Esophagus (tissue), 2 donors: ENCODE data around the gene DSN1. TPM values are rescaled to one million over a fixed set of nuclear protein-coding genes. Genes with fewer than 3 reads are reported as not detected.
"Not testable (repeated sequence)": the region's sequence is repeated elsewhere in the genome, so short reads cannot be mapped to it uniquely, and the experiment has no call there.

Experiments
- H3K27ac ChIP-seq, 2 donors: one replicate each; pipeline ENCODE4 v1.5.1; 2013; ENCODE audit warnings: low read depth in 2 of 2, mild to moderate bottlenecking in 2 of 2, inconsistent platforms in 1 of 2, low read length in 1 of 2, moderate library complexity in 1 of 2
- H3K27me3 ChIP-seq, 2 donors: one replicate each; pipeline ENCODE4 v1.6.1; 2013; ENCODE audit warnings: low read length in 2 of 2, control low read depth in 1 of 2, mild to moderate bottlenecking in 1 of 2; ENCODE audit not compliant: insufficient read depth in 2 of 2, control insufficient read depth in 1 of 2
- H3K36me3 ChIP-seq, 2 donors: one replicate each; pipeline ENCODE4 v1.6.1; 2013; ENCODE audit warnings: low read length in 1 of 2; ENCODE audit not compliant: control insufficient read depth in 2 of 2, insufficient read depth in 2 of 2
- H3K4me1 ChIP-seq, 2 donors: one replicate each; pipeline ENCODE4 v1.6.1; 2013; ENCODE audit warnings: low read length in 1 of 2; ENCODE audit not compliant: control insufficient read depth in 2 of 2, insufficient read depth in 2 of 2
- H3K4me3 ChIP-seq, 2 donors: one replicate each; pipeline ENCODE4 v1.5.1; 2013; ENCODE audit warnings: low read length in 2 of 2, mild to moderate bottlenecking in 2 of 2, low read depth in 1 of 2, moderate library complexity in 1 of 2
- H3K9me3 ChIP-seq, 2 donors: one replicate each; pipeline ENCODE4 v1.6.1; 2013; ENCODE audit warnings: mild to moderate bottlenecking in 2 of 2, low read depth in 1 of 2, low read length in 1 of 2, moderate library complexity in 1 of 2; ENCODE audit not compliant: control insufficient read depth in 2 of 2, insufficient read depth in 1 of 2
- WGBS, 2 donors: extraction: QIAGEN DNeasy Blood & Tissue Kit; methylation state at CpG; one replicate each; pipeline ENCODE4 v1.1.7; 2013; 5-methylcytosine and 5-hydroxymethylcytosine counted together
- polyA plus RNA-seq, 2 donors: library from polyadenylated mRNA; stranded (reverse); fragments of 200-250 nt; gene quantifications; one replicate each; pipeline ENCODE4 v1.2.3, GENCODE V29; 2013
- donor health status: healthy with polysubstance abuse.
- donor health status: Bipolar disorder and iron deficiency.

The DSN1 gene
- polyA plus RNA-seq, 2 donors, result 7.6 to 9.4 TPM

- WGBS, 2 donors, result 92 to 95% methylated on average over 10 of the region's 10 CpGs
- not testable (repeated sequence) for H3K27me3 ChIP-seq, H3K4me1 ChIP-seq, H3K4me3 ChIP-seq, H3K9me3 ChIP-seq, H3K27ac ChIP-seq
- peaks cover 11 to 46% of the 10 kb centered on the region in 2 donors for H3K36me3 ChIP-seq
Measured at GRCh38 chr20:36799313-36799712, 25.8 kb upstream of the DSN1 start.

DNA sequence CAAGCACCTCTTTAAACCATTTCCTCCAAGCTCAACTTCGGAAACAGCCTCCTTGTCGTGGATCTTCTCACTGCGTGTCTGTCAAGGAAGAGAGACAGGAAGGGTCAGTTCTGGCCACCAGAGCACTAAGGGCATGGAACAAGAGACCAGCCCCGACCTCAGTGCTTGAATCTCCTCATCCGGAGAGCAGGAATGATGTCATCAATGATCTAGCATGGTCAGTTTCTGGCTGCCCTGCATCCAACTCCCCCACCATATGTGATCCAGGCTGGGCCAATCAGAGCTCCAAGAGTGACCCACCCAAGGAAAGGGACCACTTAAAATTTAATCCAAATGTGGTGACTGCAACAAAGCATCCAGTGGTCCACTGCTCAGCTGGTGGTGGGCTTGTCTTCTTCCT, 23.3 kb upstream of the DSN1 start:
- Histone ChIP-seq H3K4me1 (no peaks in the 10 kb centered on the region), H3K27me3 (no peaks in the 10 kb centered on the region), H3K9me3 (no peaks in the 10 kb centered on the region), H3K4me3 (no peak overlapping the region), H3K36me3 (peaks cover 4 to 43% of the 10 kb centered on the region in 2 donors), H3K27ac (no peak overlapping the region)
- WGBS, 2 donors, result 83 to 86% methylated on average over 5 of the region's 5 CpGs

DNA sequence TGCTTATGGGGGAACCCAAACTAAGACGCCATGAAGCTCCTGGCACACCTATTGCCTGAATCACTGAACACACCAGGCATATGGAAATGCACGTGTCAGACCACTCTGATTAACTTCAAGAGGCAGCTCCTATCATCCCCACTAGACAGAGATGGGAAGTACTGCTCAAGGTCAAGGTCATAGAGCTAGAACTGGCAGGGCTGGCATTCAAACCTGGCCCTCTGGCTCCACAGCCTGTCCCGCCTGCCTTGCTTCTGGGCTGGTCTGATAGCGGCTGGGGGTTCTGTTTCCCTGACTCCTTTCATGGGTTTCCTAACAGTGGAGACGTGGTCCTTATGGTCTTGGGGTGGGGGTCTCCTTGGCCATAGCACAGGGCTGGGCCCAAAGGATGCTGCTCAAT, 22.6 kb upstream of the DSN1 start:
- 88 to 90% methylated on average over 5 of the region's 5 CpGs for WGBS, 2 donors

GRCh38 chr20:36795691-36796090, 22.1 kb upstream of the DSN1 start:
- 87 to 92% methylated on average over 5 of the region's 5 CpGs for WGBS, 2 donors
- Histone ChIP-seq H3K27ac (no peak overlapping the region), H3K27me3 (no peaks in the 10 kb centered on the region), H3K36me3 (peaks cover 4 to 47% of the 10 kb centered on the region in 2 donors), H3K4me3 (no peak overlapping the region), H3K4me1 (no peaks in the 10 kb centered on the region), H3K9me3 (no peaks in the 10 kb centered on the region)

More for the DNA sequence above, 22.6 kb upstream of the DSN1 start:
- H3K9me3 ChIP-seq, result no peaks in the 10 kb centered on the region
- H3K4me3 ChIP-seq, result no peak overlapping the region
- H3K27ac ChIP-seq, result no peak overlapping the region
- H3K4me1 ChIP-seq, result no peaks in the 10 kb centered on the region
- peaks cover 4 to 47% of the 10 kb centered on the region in 2 donors for H3K36me3 ChIP-seq
- H3K27me3 ChIP-seq, result no peaks in the 10 kb centered on the region

GRCh38 chr20:36794116-36794474, 20.5 kb upstream of the DSN1 start:
- no peaks in the 10 kb centered on the region for H3K9me3 ChIP-seq
- H3K27me3 ChIP-seq, result no peaks in the 10 kb centered on the region
- H3K4me1 ChIP-seq, result no peaks in the 10 kb centered on the region
- H3K36me3 ChIP-seq, result peaks cover 0 to 41% of the 10 kb centered on the region in 2 donors
- 90 to 92% methylated on average over 18 to 20 of the region's 20 CpGs for WGBS, 2 donors
- H3K27ac ChIP-seq, result no peak overlapping the region
- no peak overlapping the region for H3K4me3 ChIP-seq

DNA sequence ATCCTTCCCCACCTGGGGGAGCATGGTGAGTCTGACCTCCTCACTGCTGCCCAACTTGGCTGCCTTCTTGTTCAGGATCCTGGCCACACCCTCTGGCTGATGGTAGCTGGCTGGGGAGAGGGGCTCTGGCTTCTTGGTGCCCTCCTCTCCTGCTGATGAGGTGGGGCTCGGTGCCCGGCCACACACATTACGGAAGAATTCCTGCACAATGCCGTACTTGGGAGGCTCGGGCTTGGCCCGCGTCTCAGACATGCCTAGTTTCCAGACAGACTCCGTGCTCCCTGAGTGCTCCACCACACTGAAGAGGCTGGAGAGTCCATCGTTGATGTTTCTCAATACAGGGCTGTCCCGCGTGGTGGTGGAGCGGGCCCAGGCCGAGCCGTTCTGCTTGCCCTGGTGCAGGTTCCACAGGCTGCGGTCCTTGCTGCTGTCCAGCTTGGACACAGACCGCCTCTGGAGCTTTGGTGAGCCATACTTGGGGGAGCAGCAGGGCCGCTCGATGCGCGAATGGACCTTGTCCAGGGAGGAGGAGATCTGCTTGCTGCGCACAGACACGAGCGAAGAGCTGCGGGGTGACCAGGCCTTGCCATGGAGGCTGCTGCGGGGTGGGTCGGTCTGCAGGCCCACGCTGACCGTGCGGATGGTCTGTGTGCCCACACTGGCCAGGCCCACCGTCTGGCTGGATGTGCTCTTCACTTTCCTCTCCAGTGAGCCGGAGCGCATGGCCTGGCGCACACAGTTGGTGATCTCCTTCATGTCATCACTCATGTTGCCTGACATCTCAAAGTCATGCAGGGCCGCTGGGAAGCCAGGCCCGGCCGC, 19.9 kb upstream of the DSN1 start:
- H3K4me3 ChIP-seq, result no peak overlapping the region
- no peaks in the 10 kb centered on the region for H3K9me3 ChIP-seq
- WGBS, 2 donors, result 94 to 95% methylated on average over 33 to 36 of the region's 36 CpGs
- no peak overlapping the region for H3K27ac ChIP-seq
- H3K4me1 ChIP-seq, result no peaks in the 10 kb centered on the region
- H3K36me3 ChIP-seq, result peaks cover 0 to 40% of the 10 kb centered on the region in 2 donors
- H3K27me3 ChIP-seq, result no peaks in the 10 kb centered on the region

GRCh38 chr20:36792422-36792821, 18.9 kb upstream of the DSN1 start:
- H3K36me3 ChIP-seq, result peaks cover 0 to 31% of the 10 kb centered on the region in 2 donors
- no peak overlapping the region for H3K4me3 ChIP-seq
- no peaks in the 10 kb centered on the region for H3K27me3 ChIP-seq

GRCh38 chr20:36791862-36792261, 18.3 kb upstream of the DSN1 start:
- H3K27ac ChIP-seq, result no peak overlapping the region
- no peaks in the 10 kb centered on the region for H3K4me1 ChIP-seq
- no peaks in the 10 kb centered on the region for H3K27me3 ChIP-seq
- H3K36me3 ChIP-seq, result peaks cover 0 to 26% of the 10 kb centered on the region in 2 donors
- 88 to 92% methylated on average over 5 of the region's 5 CpGs for WGBS, 2 donors
- no peak overlapping the region for H3K4me3 ChIP-seq
- no peaks in the 10 kb centered on the region for H3K9me3 ChIP-seq

More at GRCh38 chr20:36792422-36792821, 18.9 kb upstream of the DSN1 start:
- 61 to 73% methylated on average over 3 of the region's 3 CpGs for WGBS, 2 donors
- Histone ChIP-seq H3K4me1 (no peaks in the 10 kb centered on the region), H3K27ac (no peak overlapping the region), H3K9me3 (no peaks in the 10 kb centered on the region)

- no peak overlapping the region for H3K4me3 ChIP-seq
- H3K27ac ChIP-seq, result no peak overlapping the region
- 85 to 90% methylated on average over 5 of the region's 5 CpGs for WGBS, 2 donors
Measured at GRCh38 chr20:36786663-36787062, 13.1 kb upstream of the DSN1 start.

DNA sequence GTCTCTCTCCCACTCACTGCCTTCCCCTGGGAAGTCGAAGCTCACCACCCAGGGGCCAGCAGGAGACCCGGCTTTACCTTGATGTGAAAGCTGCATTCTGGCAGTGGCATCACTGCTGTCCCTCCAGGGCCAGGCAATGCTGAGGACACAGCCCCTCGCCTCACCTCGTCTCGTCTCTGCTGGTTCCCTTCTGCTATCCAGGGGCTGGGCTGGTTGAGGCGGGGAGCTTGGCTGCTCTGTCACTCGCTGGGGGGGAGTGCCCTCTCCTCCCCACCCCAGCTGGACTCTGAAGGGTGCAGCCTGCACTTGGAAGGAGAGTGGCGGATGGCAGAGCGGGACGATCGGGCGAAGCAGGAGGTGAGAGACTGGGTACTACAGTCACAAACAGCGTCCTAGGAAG, 12.7 kb upstream of the DSN1 start:
- no peaks in the 10 kb centered on the region for H3K27me3 ChIP-seq
- H3K4me3 ChIP-seq, result no peak overlapping the region
- 96% methylated on average over 13 of the region's 13 CpGs for WGBS, 2 donors
- no peaks in the 10 kb centered on the region for H3K4me1 ChIP-seq
- H3K27ac ChIP-seq, result no peak overlapping the region
- no peaks in the 10 kb centered on the region for H3K9me3 ChIP-seq
- H3K36me3 ChIP-seq, result peaks cover 3 to 25% of the 10 kb centered on the region in 2 donors

More at GRCh38 chr20:36786663-36787062, 13.1 kb upstream of the DSN1 start:
- peaks cover 3 to 29% of the 10 kb centered on the region in 2 donors for H3K36me3 ChIP-seq
- H3K4me1 ChIP-seq, result no peaks in the 10 kb centered on the region
- no peaks in the 10 kb centered on the region for H3K9me3 ChIP-seq
- H3K27me3 ChIP-seq, result no peaks in the 10 kb centered on the region
